ENCODE measurements around the gene FGD6. TPM values are rescaled to one million over a fixed set of nuclear protein-coding genes. Genes with fewer than 3 reads are reported as not detected.

FGD6 gene
- total and polyA plus RNA-seq, 2 of the 4 experiments (the other 2 are of a cell fraction), result 2.6 to 9.5 TPM

DNA sequence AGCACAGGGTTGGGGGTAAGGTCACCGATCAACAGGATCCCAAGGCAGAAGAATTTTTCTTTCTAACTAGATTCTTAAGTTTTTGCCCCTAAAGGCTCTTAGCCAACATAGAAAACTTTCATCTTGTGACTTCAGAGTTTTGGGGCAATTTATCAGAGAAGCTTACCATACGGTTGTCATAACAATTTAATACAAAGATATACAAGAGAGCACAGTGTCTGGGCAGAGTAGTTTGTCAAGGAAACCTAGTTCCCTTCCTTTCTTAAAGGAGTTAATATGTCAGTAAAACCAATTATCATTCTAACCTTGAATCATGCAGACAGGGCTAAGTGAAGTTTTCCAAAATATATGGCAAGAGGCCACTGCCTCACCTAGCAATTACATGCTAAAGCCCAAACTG is 162.2 kb downstream of the FGD6 start:
- CTCF ChIA-PET, result no interaction called here
- H2BK120ac ChIP-seq (ENCODE audit: low read depth, low read length), result no peak overlapping the region

More for the DNA sequence above, 162.2 kb downstream of the FGD6 start:
- H2AK5ac ChIP-seq (ENCODE audit: low read depth, low read length), result no peak overlapping the region
- BruUV-seq (replicated peaks), result no TSS peak
- TF ChIP-seq POLR2A (IDR thresholded peaks at IDR 0.05; ENCODE audit: low read depth, low read length) (no peak), RFX5 (IDR thresholded peaks at IDR 0.05; ENCODE audit: low read depth, low read length) (no peak), MXI1 (IDR thresholded peaks at IDR 0.05; ENCODE audit: borderline replicate concordance, low read depth, low read length) (no peak), SMC3 (IDR thresholded peaks at IDR 0.05; ENCODE audit: low read depth, low read length) (no peak), CHD1 (IDR thresholded peaks at IDR 0.05; ENCODE audit: low read depth, low read length) (no peak), BHLHE40 (IDR thresholded peaks at IDR 0.05; ENCODE audit: low read depth, low read length) (no peak)
- TF ChIP-seq, protein P1, sequence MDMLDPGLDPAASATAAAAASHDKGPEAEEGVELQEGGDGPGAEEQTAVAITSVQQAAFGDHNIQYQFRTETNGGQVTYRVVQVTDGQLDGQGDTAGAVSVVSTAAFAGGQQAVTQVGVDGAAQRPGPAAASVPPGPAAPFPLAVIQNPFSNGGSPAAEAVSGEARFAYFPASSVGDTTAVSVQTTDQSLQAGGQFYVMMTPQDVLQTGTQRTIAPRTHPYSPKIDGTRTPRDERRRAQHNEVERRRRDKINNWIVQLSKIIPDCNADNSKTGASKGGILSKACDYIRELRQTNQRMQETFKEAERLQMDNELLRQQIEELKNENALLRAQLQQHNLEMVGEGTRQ (IDR thresholded peaks at IDR 0.05; ENCODE audit: low read depth, low read length), result no peak
- no peak overlapping the region for H3K56ac ChIP-seq (ENCODE audit: extremely low read depth, insufficient read depth, low read length)
- ATAC-seq (ENCODE audit: low read depth) (peak; percentile 65), DNase-seq (no peak)
- no peak overlapping the region for H3K18ac ChIP-seq (ENCODE audit: low read depth, low read length)
- H3K4ac ChIP-seq (ENCODE audit: low read depth, low read length), result no peak overlapping the region
- H3K9me3 ChIP-seq (ENCODE audit: control insufficient read depth, insufficient read depth, low read length), result no peaks in the 10 kb centered on the region
- no peaks in the 10 kb centered on the region for H3K27me3 ChIP-seq (ENCODE audit: control insufficient read depth, insufficient read depth, low read length)
- H2BK15ac ChIP-seq (ENCODE audit: low read depth, low read length), result no peak overlapping the region
- dilution Hi-C loops (cut with HindIII; ENCODE audit: low sequenced_read_pairs, unreplicated experiment), result no loop called here
- POLR2A ChIA-PET (ENCODE audit: unreplicated experiment), result no interaction called here
- no peaks in the 10 kb centered on the region for H4K20me1 ChIP-seq (ENCODE audit: insufficient read depth, low read length)
- no peaks in the 10 kb centered on the region for H3K9me1 ChIP-seq (ENCODE audit: insufficient read depth, low read length)
- H3K36me3 ChIP-seq (ENCODE audit: control insufficient read depth, insufficient read depth, low read length), result peaks cover 19% of the 10 kb centered on the region
- no peak overlapping the region for H4K8ac ChIP-seq (ENCODE audit: low read depth in 2 of 2, low read length in 2 of 2)
- in situ Hi-C loops (cut with MboI; ENCODE audit: low sequenced_read_pairs), result no loop called here
- no peak overlapping the region for H4K5ac ChIP-seq (ENCODE audit: low read depth, low read length)
- no peak overlapping the region; the same call in 1 of the 2 replicates for H3K23ac ChIP-seq (ENCODE audit: low read depth, low read length)
- H3K9ac ChIP-seq (ENCODE audit: low read depth, low read length), result no peak overlapping the region
- no peak overlapping the region for H2AFZ ChIP-seq (replicated peaks; ENCODE audit: low read length, poor library complexity)
- intact Hi-C loops (cut with micrococcal nuclease), result no loop called here
- no peaks in the 10 kb centered on the region for H3K4me1 ChIP-seq (ENCODE audit: control insufficient read depth, insufficient read depth, low read length)
- no CpG with 5 or more reads among the region's 2 CpGs for WGBS, 2 experiments (ENCODE audit: extremely low coverage in 2 of 2, insufficient read length in 1 of 2)
- H3K27ac ChIP-seq (ENCODE audit: insufficient read depth, low read length), result no peak overlapping the region
- no peak overlapping the region for H3K14ac ChIP-seq (replicated peaks; ENCODE audit: low read depth, low read length)
- no peak overlapping the region for H4K91ac ChIP-seq (ENCODE audit: insufficient read depth, low read depth, low read length)
- no peak overlapping the region for H2AK9ac ChIP-seq (replicated peaks; ENCODE audit: low read depth, low read length, poor library complexity)
- no peak overlapping the region for H3K4me2 ChIP-seq (ENCODE audit: low read depth, low read length)
- H3K79me1 ChIP-seq (ENCODE audit: low read depth in 1 of 2, low read length in 2 of 2), result no peaks in the 10 kb centered on the region
- no peak overlapping the region for H2BK20ac ChIP-seq (ENCODE audit: low read depth, low read length)
- no peak overlapping the region for H3K4me3 ChIP-seq (ENCODE audit: insufficient read depth, low read depth, low read length)
- no peak overlapping the region for H2BK5ac ChIP-seq (ENCODE audit: low read depth, low read length, poor library complexity, severe bottlenecking)

Measured in IMR-90 (cell line).